Astrocyte of the cerebellum (primary cell): ENCODE data around the gene DNAJC10.

Source experiments
- DNase-seq: peaks from one replicate; pipeline ENCODE4 v3.0.0-alpha.2; 2011; ENCODE audit warnings: low read depth
- H3K4me3 ChIP-seq: 2 replicates; pipeline ENCODE4 v1.5.1; 2011; ENCODE audit warnings: mild to moderate bottlenecking, low read depth, low read length, moderate library complexity
- CTCF ChIP-seq: IDR thresholded peaks from 2 replicates; pipeline ENCODE4 v1.5.1; 2012; ENCODE audit warnings: low read length, low read depth, moderate library complexity, mild to moderate bottlenecking; ENCODE audit errors: missing control alignments
- in situ Hi-C: cut with HindIII; loops from 2 replicates; pipeline ENCODE4 v1.10.0; 2017; ENCODE audit warnings: low sequenced_read_pairs

DNAJC10 gene

GRCh38 chr2:182834293-182834692, 118.2 kb downstream of the DNAJC10 start:
- in situ Hi-C loops: no loop called here

GRCh38 chr2:182836451-182836850, 120.4 kb downstream of the DNAJC10 start:
- in situ Hi-C loops: no loop called here
- peak; percentile 4 for DNase-seq
- no peak for TF ChIP-seq CTCF

More at GRCh38 chr2:182834293-182834692, 118.2 kb downstream of the DNAJC10 start:
- no peak for DNase-seq
- no peak overlapping the region for H3K4me3 ChIP-seq
- TF ChIP-seq CTCF: no peak

More at GRCh38 chr2:182836451-182836850, 120.4 kb downstream of the DNAJC10 start:
- no peak overlapping the region for H3K4me3 ChIP-seq
